Naive thymus-derived CD4-positive, alpha-beta T cell (primary cell): ENCODE measurements around the gene CD151. TPM values are rescaled to one million over a fixed set of nuclear protein-coding genes. Genes with fewer than 3 reads are reported as not detected.

Experiments
- ATAC-seq: fragments of 150-1000 bp; cut with Tn5 transposase; 2 replicates; pipeline ENCODE4 v1.10.0; 2021; ENCODE audit warnings: mild to moderate bottlenecking, moderate library complexity
- CTCF ChIA-PET: fragments of 350-600 bp; sonication (Branson Sonifier 250); formaldehyde crosslinking; loops from one replicate; lab custom pipeline; 2021; ENCODE audit warnings: antibody characterized with exemption; lab: Charles Lee
- POLR2A ChIA-PET: fragments of 350-600 bp; sonication (Branson Sonifier 250); formaldehyde crosslinking; loops from one replicate; lab custom pipeline; 2021; ENCODE audit warnings: antibody characterized with exemption, inconsistent platforms; lab: Charles Lee
- DNase-seq, 9 donors: peaks; one replicate each; pipeline versions ENCODE4 v3.0.0 to v3.0.0-alpha.2; 2020 to 2022; ENCODE audit warnings: mixed read lengths in 1 of 9
- H3K27ac ChIP-seq: one replicate; pipeline ENCODE4 v1.7.0; 2013; ENCODE audit warnings: mild to moderate bottlenecking, low read depth, low read length, moderate library complexity
- H3K27me3 ChIP-seq, 2 donors: one replicate each; pipeline ENCODE4 v1.7.0; 2013; ENCODE audit warnings: low read length in 2 of 2, mild to moderate bottlenecking in 2 of 2, moderate library complexity in 2 of 2; ENCODE audit not compliant: control insufficient read depth in 2 of 2, insufficient read depth in 2 of 2
- H3K36me3 ChIP-seq, 3 experiments: 1 replicate in 2 of 3; 2 replicates in 1 of 3; pipeline ENCODE4 v1.7.0; 2013; ENCODE audit warnings: low read length in 3 of 3, mild to moderate bottlenecking in 3 of 3, moderate library complexity in 1 of 3; ENCODE audit not compliant: insufficient read depth in 3 of 3, control insufficient read depth in 2 of 3
- H3K4me1 ChIP-seq, 2 donors: one replicate each; pipeline ENCODE4 v1.7.0; 2013; ENCODE audit warnings: low read length in 2 of 2, mild to moderate bottlenecking in 2 of 2, moderate library complexity in 1 of 2; ENCODE audit not compliant: control insufficient read depth in 2 of 2, insufficient read depth in 2 of 2
- H3K4me3 ChIP-seq: 2 replicates; pipeline ENCODE4 v1.7.0; 2013; ENCODE audit warnings: mild to moderate bottlenecking, low read length
- H3K9me3 ChIP-seq, 3 experiments: 1 replicate in 2 of 3; 2 replicates in 1 of 3; pipeline ENCODE4 v1.7.0; 2013; ENCODE audit warnings: low read length in 3 of 3; ENCODE audit not compliant: control insufficient read depth in 2 of 3
- H3K27ac Mint-ChIP-seq, 9 donors: one replicate each; pipeline ENCODE4 v1.8.0; 2020 to 2022; ENCODE audit warnings: mixed read lengths in 9 of 9, mild to moderate bottlenecking in 8 of 9, moderate library complexity in 5 of 9, inconsistent platforms in 2 of 9
- H3K27me3 Mint-ChIP-seq, 5 donors: one replicate each; pipeline ENCODE4 v1.8.0; 2021 to 2022; ENCODE audit warnings: mixed read lengths in 5 of 5, mild to moderate bottlenecking in 1 of 5
- H3K36me3 Mint-ChIP-seq, 5 donors: one replicate each; pipeline ENCODE4 v1.8.0; 2020 to 2022; ENCODE audit warnings: mixed read lengths in 5 of 5, mild to moderate bottlenecking in 3 of 5, inconsistent platforms in 1 of 5
- H3K4me1 Mint-ChIP-seq, 7 donors: one replicate each; pipeline ENCODE4 v1.8.0; 2020 to 2022; ENCODE audit warnings: mixed read lengths in 7 of 7, mild to moderate bottlenecking in 3 of 7, inconsistent platforms in 1 of 7
- H3K4me3 Mint-ChIP-seq, 10 donors: one replicate each; pipeline ENCODE4 v1.8.0; 2020 to 2022; ENCODE audit warnings: mild to moderate bottlenecking in 10 of 10, mixed read lengths in 10 of 10, moderate library complexity in 6 of 10, inconsistent platforms in 2 of 10
- H3K9me3 Mint-ChIP-seq, 11 donors: one replicate each; pipeline ENCODE4 v1.8.0; 2020 to 2022; ENCODE audit warnings: mixed read lengths in 11 of 11, mild to moderate bottlenecking in 4 of 11, inconsistent platforms in 1 of 11, moderate library complexity in 1 of 11
- intact Hi-C, 2 donors: fragments of 100-400 bp; cut with micrococcal nuclease; formaldehyde crosslinking; loops; one replicate each; pipeline ENCODE4 v1.15.1; 2023
- polyA plus RNA-seq, 2 donors: library from polyadenylated mRNA; unstranded; fragments of 300-500 nt; fragmentation: Illumina TruSeq; gene quantifications; one replicate each; pipeline ENCODE4 v1.2.3, GENCODE V29; 2021
- total RNA-seq, 6 experiments: library from RNA in 5 of 6; stranded (reverse) in 5 of 6; gene quantifications; 1 replicate in 5 of 6; 2 replicates in 1 of 6; pipeline ENCODE4 v1.2.3 and lab custom pipeline; 2021 to 2026

The CD151 gene
- total and polyA plus RNA-seq, 7 experiments from 2014 or later, result 4.0 to 62.9 (median 9.8) TPM

- H3K4me1 ChIP-seq, result peaks cover 14 to 16% of the 10 kb centered on the region in 2 donors
- Mint-ChIP-seq H3K9me3 (no peaks in the 10 kb centered on the region), H3K4me3 (peak overlapping the region; percentile 84 to 99 (median 90)), H3K36me3 (peaks cover 0 to 6% (median 0%) of the 10 kb centered on the region in 5 donors), H3K4me1 (peaks cover 0 to 15% (median 12%) of the 10 kb centered on the region in 7 donors), H3K27me3 (no peaks in the 10 kb centered on the region), H3K27ac (peak overlapping the region; percentile 75 to 94 (median 92))
- peak overlapping the region; percentile 87 for H3K4me3 ChIP-seq
- H3K27me3 ChIP-seq, result no peaks in the 10 kb centered on the region
- intact Hi-C loops, result loop anchor here (1.0 to 10.0 kb wide), 12 partner anchors 9 to 559 kb away; partner anchors contain the start of genes GATD1 (in 2 of the 2), LMNTD2 (in 2 of the 2), PIDD1 (in 2 of the 2) and RASSF7 (in 2 of the 2)
- POLR2A ChIA-PET, result interaction anchor here (0.7 to 3.0 kb wide), 13 partner anchors 8 to 590 kb away, joined by 3 to 23 read pairs (median 5); partner anchors contain the start of genes BET1L, GATD1, PHRF1 and PIDD1
- CTCF ChIA-PET, result interaction anchor here (1.0 kb wide), 1 partner anchor 21 kb away, joined by 3 read pairs; no protein-coding TSS in a partner anchor
- H3K9me3 ChIP-seq, result no peaks in the 10 kb centered on the region
- H3K36me3 ChIP-seq, result peaks cover 0 to 52% (median 5%) of the 10 kb centered on the region in 3 experiments
- peak overlapping the region; percentile 93 for H3K27ac ChIP-seq
- DNase-seq, result peak in 1 of 9 donors; percentile 40
- no peak for ATAC-seq
These were observed 36.0 kb upstream of the CD151 start for GRCh38 chr11:796565-797295.

- H3K9me3 ChIP-seq, result no peaks in the 10 kb centered on the region
- Mint-ChIP-seq H3K27ac (peak overlapping the region; percentile 61 to 94 (median 92)), H3K36me3 (peaks cover 0 to 6% (median 0%) of the 10 kb centered on the region in 5 donors), H3K4me3 (peak overlapping the region; percentile 84 to 99 (median 90)), H3K27me3 (no peaks in the 10 kb centered on the region), H3K9me3 (no peaks in the 10 kb centered on the region), H3K4me1 (peaks cover 0 to 15% (median 12%) of the 10 kb centered on the region in 7 donors)
- intact Hi-C loops, result loop anchor here (1.0 to 10.0 kb wide), 13 partner anchors 8 to 590 kb away; partner anchors contain the start of genes LMNTD2 (in 2 of the 2), RASSF7 (in 2 of the 2), RPLP2 (in 2 of the 2) and TALDO1 (in 2 of the 2)
- DNase-seq, result peak; percentile 54 to 88 (median 63)
- peaks cover 14 to 16% of the 10 kb centered on the region in 2 donors for H3K4me1 ChIP-seq
- peak; percentile 64 for ATAC-seq
- peaks cover 0 to 52% (median 5%) of the 10 kb centered on the region in 3 experiments for H3K36me3 ChIP-seq
- ChIA-PET CTCF (interaction anchor here (1.0 kb wide), 1 partner anchor 22 kb away, joined by 3 read pairs; no protein-coding TSS in a partner anchor), POLR2A (interaction anchor here (0.7 to 3.0 kb wide), 11 partner anchors 9 to 590 kb away, joined by 3 to 23 read pairs (median 4); partner anchors contain the start of genes BET1L, GATD1, PHRF1 and PNPLA2)
- peak overlapping the region; percentile 93 for H3K27ac ChIP-seq
- peak overlapping the region; percentile 87 for H3K4me3 ChIP-seq
- H3K27me3 ChIP-seq, result no peaks in the 10 kb centered on the region
These were observed 35.3 kb upstream of the CD151 start for GRCh38 chr11:797296-798092.

- Mint-ChIP-seq H3K27ac (peak within 1 kb of the TSS; percentile 61 to 94 (median 92)), H3K36me3 (peaks cover 0 to 6% (median 0%) of the 10 kb centered on the region in 5 donors), H3K4me3 (peak within 1 kb of the TSS; percentile 84 to 99 (median 90)), H3K4me1 (peaks cover 0 to 15% (median 12%) of the 10 kb centered on the region in 7 donors), H3K9me3 (no peaks in the 10 kb centered on the region), H3K27me3 (no peaks in the 10 kb centered on the region)
- peaks cover 0 to 51% (median 5%) of the 10 kb centered on the region in 3 experiments for H3K36me3 ChIP-seq
- ATAC-seq, result peak; percentile 82
- ChIA-PET CTCF (interaction anchor here (0.7 kb wide), 1 partner anchor 109 kb away, joined by 5 read pairs; no protein-coding TSS in a partner anchor), POLR2A (interaction anchor here (0.9 to 8.5 kb wide), 7 partner anchors 8 to 222 kb away, joined by 3 to 66 read pairs (median 5); partner anchors contain the start of genes GATD1, PHRF1, PNPLA2 and RPLP2)
- H3K9me3 ChIP-seq, result no peaks in the 10 kb centered on the region
- H3K4me1 ChIP-seq, result peaks cover 14 to 16% of the 10 kb centered on the region in 2 donors
- peak within 1 kb of the TSS; percentile 93 for H3K27ac ChIP-seq
- intact Hi-C loops, result loop anchor here (1.0 to 10.0 kb wide), 8 partner anchors 21 to 591 kb away; partner anchors contain the start of genes AP2A2 (in 1 of the 2), BET1L (in 1 of the 2), LMNTD2 (in 1 of the 2) and PSMD13 (in 1 of the 2)
- peak; percentile 66 to 93 (median 83) for DNase-seq
- no peaks in the 10 kb centered on the region for H3K27me3 ChIP-seq
- H3K4me3 ChIP-seq, result peak within 1 kb of the TSS; percentile 87
These were observed 34.5 kb upstream of the CD151 start, which contains the start of gene SLC25A22 for GRCh38 chr11:798093-798713. TSS of gene SLC25A22 (minus strand) at chr11:798281. CDS start at chr11:795006, 3,275 bp downstream.

GRCh38 chr11:799641-800316 lies 33.0 kb upstream of the CD151 start:
- DNase-seq (no peak), ATAC-seq (no peak)
- Histone ChIP-seq H3K4me1 (peaks cover 21 to 29% of the 10 kb centered on the region in 2 donors), H3K27me3 (no peaks in the 10 kb centered on the region), H3K9me3 (no peaks in the 10 kb centered on the region), H3K27ac (no peak overlapping the region), H3K4me3 (no peak overlapping the region), H3K36me3 (peaks cover 0 to 38% (median 5%) of the 10 kb centered on the region in 3 experiments)
- H3K27ac Mint-ChIP-seq, result peak overlapping the region in 1 of 9 donors; percentile 4
- peaks cover 0 to 21% (median 16%) of the 10 kb centered on the region in 7 donors for H3K4me1 Mint-ChIP-seq
- ChIA-PET CTCF (interaction anchor here (0.8 kb wide), 1 partner anchor 49 kb away, joined by 3 read pairs; no protein-coding TSS in a partner anchor), POLR2A (interaction anchor here (1.2 to 8.5 kb wide), 3 partner anchors 9 to 20 kb away, joined by 3 to 66 read pairs (median 5); partner anchors contain the start of genes PNPLA2 and RPLP2)
- H3K36me3 Mint-ChIP-seq, result peaks cover 0 to 4% (median 0%) of the 10 kb centered on the region in 5 donors
- H3K4me3 Mint-ChIP-seq, result peak overlapping the region in 2 of 10 donors; percentile 25 to 61
- H3K9me3 Mint-ChIP-seq, result no peaks in the 10 kb centered on the region
- intact Hi-C loops, result loop anchor here (5.0 to 10.0 kb wide), 5 partner anchors 72 to 562 kb away; partner anchors contain the start of genes AP2A2 (in 1 of the 2), LMNTD2 (in 1 of the 2), PSMD13 (in 1 of the 2) and RASSF7 (in 1 of the 2)
- H3K27me3 Mint-ChIP-seq, result no peaks in the 10 kb centered on the region

GRCh38 chr11:800473-800872 lies 32.3 kb upstream of the CD151 start:
- Mint-ChIP-seq H3K27me3 (no peaks in the 10 kb centered on the region), H3K4me3 (peak overlapping the region in 2 of 10 donors; percentile 18 to 25), H3K36me3 (peaks cover 0 to 4% (median 0%) of the 10 kb centered on the region in 5 donors), H3K27ac (no peak overlapping the region), H3K9me3 (no peaks in the 10 kb centered on the region), H3K4me1 (peaks cover 0 to 21% (median 16%) of the 10 kb centered on the region in 7 donors)
- DNase-seq (no peak), ATAC-seq (no peak)
- Histone ChIP-seq H3K27ac (no peak overlapping the region), H3K9me3 (no peaks in the 10 kb centered on the region), H3K4me3 (no peak overlapping the region), H3K4me1 (peaks cover 17 to 29% of the 10 kb centered on the region in 2 donors), H3K27me3 (no peaks in the 10 kb centered on the region), H3K36me3 (peaks cover 0 to 38% (median 5%) of the 10 kb centered on the region in 3 experiments)
- intact Hi-C loops, result no loop called here
- CTCF ChIA-PET, result no interaction called here
- POLR2A ChIA-PET, result interaction anchor here (1.7 to 8.5 kb wide), 2 partner anchors 9 to 19 kb away, joined by 4 to 66 read pairs; partner anchors contain the start of gene PNPLA2
